Gastrocnemius medialis (tissue), 4 donors: ENCODE results near the gene MED22. TPM values are rescaled to one million over a fixed set of nuclear protein-coding genes. Genes with fewer than 3 reads are reported as not detected.

Source experiments
- ATAC-seq, 2 donors: fragments of 150-250 bp; one replicate each; pipeline ENCODE4 v1.9.1; 2016
- DNase-seq, 2 donors: peaks; one replicate each; pipeline ENCODE4 v3.0.0-alpha.2; 2019
- H3K27ac ChIP-seq, 4 donors: fragments of 200-600 bp; sonication (generic); 1 replicate in 1 of 4; 2 replicates in 3 of 4; pipeline ENCODE4 v1.5.1; 2016 to 2018; ENCODE audit warnings: mild to moderate bottlenecking in 2 of 4, moderate library complexity in 1 of 4
- H3K27me3 ChIP-seq, 3 donors: fragments of 200-600 bp; sonication (generic) in 2 of 3; 1 replicate in 1 of 3; 2 replicates in 2 of 3; pipeline versions ENCODE4 v1.5.1 to v1.6.0; 2016 to 2019; ENCODE audit warnings: mild to moderate bottlenecking in 1 of 3, moderate library complexity in 1 of 3
- H3K36me3 ChIP-seq, 2 donors: fragments of 200-600 bp; sonication (generic) in 1 of 2; one replicate each; pipeline ENCODE4 v1.5.1; 2017 to 2018
- H3K4me1 ChIP-seq, 2 donors: fragments of 200-600 bp; sonication (generic) in 1 of 2; one replicate each; pipeline ENCODE4 v1.5.1; 2016 to 2017; ENCODE audit warnings: mild to moderate bottlenecking in 2 of 2
- H3K4me3 ChIP-seq, 4 donors: fragments of 200-600 bp; sonication (generic) in 3 of 4; 1 replicate in 1 of 4; 2 replicates in 3 of 4; pipeline ENCODE4 v1.5.1; 2016 to 2019; ENCODE audit warnings: mild to moderate bottlenecking in 2 of 4
- H3K9me3 ChIP-seq, 3 donors: fragments of 200-600 bp; sonication (generic) in 2 of 3; 1 replicate in 1 of 3; 2 replicates in 2 of 3; pipeline ENCODE4 v1.5.1; 2016 to 2019
- CTCF ChIP-seq, 5 experiments: fragments of 450-650 bp in 3 of 5; fragments of 200-600 bp in 2 of 5; sonication (generic) in 2 of 5; IDR thresholded peaks in 4 of 5; conservative IDR thresholded peaks in 1 of 5; 1 replicate in 4 of 5; 2 replicates in 1 of 5; pipeline ENCODE4 v1.5.1; 2016 to 2019; ENCODE audit warnings: antibody characterized with exemption in 5 of 5, mild to moderate bottlenecking in 3 of 5, moderate library complexity in 3 of 5
- POLR2A ChIP-seq, 2 donors: fragments of 450-650 bp; IDR thresholded peaks; one replicate each; pipeline ENCODE4 v1.6.1; 2017; ENCODE audit warnings: antibody characterized with exemption in 2 of 2, mild to moderate bottlenecking in 2 of 2, moderate library complexity in 2 of 2
- in situ Hi-C, 4 donors: fragments of 200-750 bp; cut with MboI; loops; one replicate each; pipeline versions ENCODE4 v1.15.0 to v1.8.0; 2017; ENCODE audit warnings: low sequenced_read_pairs in 4 of 4
- intact Hi-C: fragments of 100-400 bp; cut with DNase I; formaldehyde crosslinking; loops from one replicate; pipeline ENCODE4 v1.15.1; 2023; ENCODE audit warnings: low total_unique reads
- total RNA-seq, 4 donors: library from RNA; depleted of rRNA; stranded (reverse); fragments of >200 nt; gene quantifications; one replicate each; pipeline versions ENCODE4 v1.1.0 to v1.2.3, GENCODE V29; 2016

The MED22 gene
- total RNA-seq, 4 donors from 2014 or later = 8.5 to 23.4 (median 13.0) TPM

- TF ChIP-seq CTCF (IDR thresholded peaks at IDR 0.05 in 4 of 5, conservative IDR thresholded peaks at IDR 0.05 in 1 of 5) (no peak), POLR2A (IDR thresholded peaks at IDR 0.05) (no peak)
- peaks cover 0 to 65% of the 10 kb centered on the region in 2 donors for H3K36me3 ChIP-seq
- intact Hi-C loops (loop anchor here (5.0 to 10.0 kb wide), 2 partner anchors 137 to 315 kb away; partner anchors contain the start of gene GTF3C5), in situ Hi-C loops (no loop called here)
- H3K27ac ChIP-seq = peak overlapping the region; percentile 88 to 97 (median 90)
- H3K4me3 ChIP-seq = peak overlapping the region; percentile 91 to 99 (median 97)
- ATAC-seq = peak; percentile 38 to 53
- no peaks in the 10 kb centered on the region for H3K9me3 ChIP-seq
- DNase-seq = no peak
- H3K4me1 ChIP-seq = peaks cover 22 to 30% of the 10 kb centered on the region in 2 donors
- no peaks in the 10 kb centered on the region for H3K27me3 ChIP-seq
Measured at GRCh38 chr9:133347515-133347984, 381 bp downstream of the MED22 start.

- no peak for DNase-seq
Measured at GRCh38 chr9:133346021-133346785, 1.7 kb downstream of the MED22 start.

GRCh38 chr9:133345596-133345995, 2.3 kb downstream of the MED22 start:
- intact Hi-C loops (loop anchor here (5.0 to 10.0 kb wide), 2 partner anchors 139 to 313 kb away; partner anchors contain the start of gene GTF3C5), in situ Hi-C loops (no loop called here)
- no peaks in the 10 kb centered on the region for H3K27me3 ChIP-seq
- no peaks in the 10 kb centered on the region for H3K9me3 ChIP-seq
- H3K36me3 ChIP-seq = peaks cover 0 to 65% of the 10 kb centered on the region in 2 donors
- no peak for DNase-seq
- TF ChIP-seq CTCF (IDR thresholded peaks at IDR 0.05 in 4 of 5, conservative IDR thresholded peaks at IDR 0.05 in 1 of 5) = no peak
- TF ChIP-seq POLR2A (IDR thresholded peaks at IDR 0.05) = no peak
- no peak overlapping the region for H3K27ac ChIP-seq
- ATAC-seq = no peak
- H3K4me3 ChIP-seq = no peak overlapping the region
- peaks cover 22 to 26% of the 10 kb centered on the region in 2 donors for H3K4me1 ChIP-seq

More at GRCh38 chr9:133346021-133346785, 1.7 kb downstream of the MED22 start:
- Histone ChIP-seq H3K9me3 (no peaks in the 10 kb centered on the region), H3K27ac (peak overlapping the region; percentile 88 to 97 (median 90)), H3K27me3 (no peaks in the 10 kb centered on the region), H3K4me1 (peaks cover 22 to 26% of the 10 kb centered on the region in 2 donors), H3K36me3 (peaks cover 0 to 65% of the 10 kb centered on the region in 2 donors), H3K4me3 (peak overlapping the region; percentile 91 to 99 (median 97))
- TF ChIP-seq CTCF (IDR thresholded peaks at IDR 0.05 in 4 of 5, conservative IDR thresholded peaks at IDR 0.05 in 1 of 5) = no peak
- TF ChIP-seq POLR2A (IDR thresholded peaks at IDR 0.05) = no peak
- intact Hi-C loops (loop anchor here (5.0 to 10.0 kb wide), 2 partner anchors 139 to 314 kb away; partner anchors contain the start of gene GTF3C5), in situ Hi-C loops (no loop called here)
- no peak for ATAC-seq

GRCh38 chr9:133344979-133345378, 3.0 kb downstream of the MED22 start:
- H3K9me3 ChIP-seq = no peaks in the 10 kb centered on the region
- no peak overlapping the region for H3K27ac ChIP-seq
- no peaks in the 10 kb centered on the region for H3K27me3 ChIP-seq
- intact Hi-C loops (loop anchor here (5.0 to 10.0 kb wide), 2 partner anchors 140 to 313 kb away; partner anchors contain the start of gene GTF3C5), in situ Hi-C loops (no loop called here)
- peaks cover 0 to 65% of the 10 kb centered on the region in 2 donors for H3K36me3 ChIP-seq
- peaks cover 22 to 26% of the 10 kb centered on the region in 2 donors for H3K4me1 ChIP-seq
- DNase-seq = no peak
- no peak overlapping the region for H3K4me3 ChIP-seq
- no peak for ATAC-seq
- TF ChIP-seq CTCF (IDR thresholded peaks at IDR 0.05 in 4 of 5, conservative IDR thresholded peaks at IDR 0.05 in 1 of 5) = no peak
- TF ChIP-seq POLR2A (IDR thresholded peaks at IDR 0.05) = no peak
